K562 (cell line): ENCODE results near the gene WWC2. TPM values are rescaled to one million over a fixed set of nuclear protein-coding genes. Genes with fewer than 3 reads are reported as not detected.

ENCODE experiments used
- BRF1 ChIP-seq: IDR thresholded peaks from 3 replicates; pipeline ENCODE4 v1.6.1; 2011; ENCODE audit warnings: borderline replicate concordance, mild to moderate bottlenecking; ENCODE audit not compliant: insufficient read length; ENCODE audit errors: extremely low read depth
- DMBX1 ChIP-seq: fragments of 250-450 bp; sonication (Bioruptor Pico); IDR thresholded peaks from 2 replicates; pipeline ENCODE4 v1.8.0; 2022; ENCODE audit warnings: inconsistent platforms, mild to moderate bottlenecking, moderate library complexity, borderline replicate concordance
- E2F6 ChIP-seq, 2 experiments: IDR thresholded peaks; 2 replicates each; pipeline ENCODE4 v1.6.1; 2011; ENCODE audit warnings: borderline replicate concordance in 1 of 2, control low read depth in 1 of 2, low read depth in 1 of 2, low read length in 1 of 2, mild to moderate bottlenecking in 1 of 2, mixed read lengths in 1 of 2, moderate library complexity in 1 of 2; ENCODE audit not compliant: insufficient read depth in 1 of 2, insufficient read length in 1 of 2, poor library complexity in 1 of 2, severe bottlenecking in 1 of 2; ENCODE audit errors: extremely low read depth in 1 of 2
- FOXP4 ChIP-seq: sonication (generic); formaldehyde crosslinking; IDR thresholded peaks from 2 replicates; pipeline ENCODE4 v1.8.0; 2022; ENCODE audit warnings: mild to moderate bottlenecking, missing genetic modification reagents, borderline replicate concordance
- JUN ChIP-seq, 2 experiments: sonication (generic) in 1 of 2; formaldehyde crosslinking in 1 of 2; IDR thresholded peaks; 2 replicates each; pipeline versions ENCODE4 v1.6.1 to v1.8.0; 2012 to 2022; ENCODE audit warnings: borderline replicate concordance in 2 of 2, mild to moderate bottlenecking in 2 of 2, improper control_type of control experiment in 1 of 2, low read depth in 1 of 2, low read length in 1 of 2, missing genetic modification reagents in 1 of 2
- L3MBTL2 ChIP-seq: fragments of 450-650 bp; IDR thresholded peaks from 2 replicates; pipeline ENCODE4 v1.6.1; 2016; ENCODE audit warnings: mild to moderate bottlenecking, moderate library complexity
- MAFF ChIP-seq: IDR thresholded peaks from 2 replicates; pipeline ENCODE4 v1.6.1; 2012; ENCODE audit warnings: low read length, improper control_type of control experiment
- POU5F1 ChIP-seq: fragments of 150-350 bp; IDR thresholded peaks from 2 replicates; pipeline ENCODE4 v1.6.1; 2014; ENCODE audit warnings: borderline replicate concordance, low read length, low read depth, mild to moderate bottlenecking; ENCODE audit not compliant: partially characterized antibody
- SOX6 ChIP-seq: fragments of 450-650 bp; IDR thresholded peaks from 2 replicates; pipeline ENCODE4 v1.6.1; 2014; ENCODE audit warnings: mild to moderate bottlenecking
- TEAD4 ChIP-seq, 2 experiments: sonication (generic) in 1 of 2; formaldehyde crosslinking in 1 of 2; IDR thresholded peaks; 2 replicates each; pipeline versions ENCODE4 v1.6.1 to v1.8.0; 2012 to 2022; ENCODE audit warnings: borderline replicate concordance in 1 of 2, inconsistent platforms in 1 of 2, low read length in 1 of 2, mild to moderate bottlenecking in 1 of 2, missing genetic modification reagents in 1 of 2
- ZNF165 ChIP-seq: fragments of 250-450 bp; sonication (Bioruptor Pico); IDR thresholded peaks from 2 replicates; pipeline ENCODE4 v1.4.0; 2020; ENCODE audit warnings: borderline replicate concordance
- ZNF174 ChIP-seq: fragments of 250-450 bp; sonication (Bioruptor Pico); IDR thresholded peaks from 2 replicates; pipeline ENCODE4 v1.4.0; 2020; ENCODE audit warnings: mild to moderate bottlenecking
- ZNF217 ChIP-seq: sonication (generic); formaldehyde crosslinking; IDR thresholded peaks from 2 replicates; pipeline ENCODE4 v1.8.0; 2022; ENCODE audit warnings: mild to moderate bottlenecking, missing genetic modification reagents
- polyA plus RNA-seq, 8 experiments: library from polyadenylated mRNA; depleted of rRNA in 4 of 8; stranded (reverse) in 5 of 8; unstranded in 3 of 8; fragments of >200 nt; fragmentation: Nextera tagmentation in 2 of 8; fragmentation: Illumina TruSeq in 1 of 8; extraction: Ambion mirVana in 2 of 8; extraction: Trizol in 1 of 8; gene quantifications; 2 replicates each; pipeline versions ENCODE4 v1.2.1 to v1.2.3, GENCODE V29; 2011 to 2014; ENCODE audit warnings: inconsistent platforms in 1 of 8, missing spikeins in 1 of 8
- total RNA-seq, 7 experiments: library from RNA; depleted of rRNA in 6 of 7; stranded (reverse); fragments of >200 nt in 6 of 7; fragmentation: Illumina TruSeq in 2 of 7; extraction: Trizol in 2 of 7; gene quantifications; 2 replicates each; pipeline versions ENCODE4 v1.2.1 to v1.2.3, GENCODE V29; 2011 to 2021; ENCODE audit warnings: low replicate concordance in 1 of 7
- TF ChIP-seq, protein P1 (sequence below): fragments of 250-450 bp; sonication (Bioruptor Pico); IDR thresholded peaks from 2 replicates; pipeline ENCODE4 v1.8.0; 2021; ENCODE audit warnings: borderline replicate concordance, mild to moderate bottlenecking, moderate library complexity; ENCODE audit not compliant: poor library complexity, severe bottlenecking
- TF ChIP-seq, protein P2 (sequence below): fragments of 250-450 bp; sonication (Bioruptor Pico); IDR thresholded peaks from 2 replicates; pipeline ENCODE4 v1.5.0; 2021
- TF ChIP-seq, protein P3 (sequence below): sonication (generic); formaldehyde crosslinking; IDR thresholded peaks from 2 replicates; pipeline ENCODE4 v1.8.0; 2022; ENCODE audit warnings: mild to moderate bottlenecking, low read depth, missing genetic modification reagents
- TF ChIP-seq, protein P4 (sequence below): sonication (generic); formaldehyde crosslinking; IDR thresholded peaks from 2 replicates; pipeline ENCODE4 v1.8.0; 2022; ENCODE audit warnings: missing genetic modification reagents, mild to moderate bottlenecking, borderline replicate concordance

The WWC2 gene
- total and polyA plus RNA-seq, 9 of the 15 experiments (the other 6 are each of a cell fraction or from before 2014, with no cell fraction given) = 3.7 to 39.4 (median 19.6) TPM

DNA sequence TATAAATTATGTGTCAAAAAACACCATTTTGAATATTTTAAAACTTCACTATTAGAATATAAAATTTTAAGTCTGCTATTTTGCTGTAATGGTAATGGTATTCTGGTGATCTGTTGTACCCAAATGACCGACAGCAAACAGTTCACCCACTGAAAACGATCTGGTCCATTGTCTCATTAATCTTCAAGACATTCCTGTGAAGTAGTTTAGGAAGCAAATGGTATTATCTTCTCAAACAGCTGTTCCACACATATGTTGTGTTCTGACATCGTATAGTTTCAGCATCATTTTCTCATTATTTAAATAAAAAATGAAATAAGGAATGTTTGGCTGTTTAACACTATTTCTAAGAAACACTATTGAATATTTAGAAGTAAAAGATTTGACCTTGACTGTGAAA lies 98.1 kb downstream of the WWC2 start (continued):
- TF ChIP-seq E2F6 (IDR thresholded peaks at IDR 0.05; ENCODE audit: borderline replicate concordance in 1 of 2, extremely low read depth in 1 of 2, insufficient read depth in 1 of 2, insufficient read length in 1 of 2, low read depth in 1 of 2, low read length in 1 of 2, poor library complexity in 1 of 2, severe bottlenecking in 1 of 2) (no peak), SOX6 (no peak), ZNF174 (CRISPR knock-in tag) (no peak), BRF1 (no peak), FOXP4 (CRISPR knock-in tag) (no peak), ZNF217 (CRISPR knock-in tag) (no peak), TEAD4 (IDR thresholded peaks at IDR 0.05; ENCODE audit: low read length) (0 out of 2 replicates have a peak, but pooled peaks have one; percentile 7), TEAD4 (CRISPR knock-in tag; IDR thresholded peaks at IDR 0.05; ENCODE audit: borderline replicate concordance) (no peak), JUN (IDR thresholded peaks at IDR 0.05; ENCODE audit: borderline replicate concordance, low read depth, low read length) (no peak), JUN (CRISPR knock-in tag; IDR thresholded peaks at IDR 0.05; ENCODE audit: borderline replicate concordance) (no peak), POU5F1 (no peak), L3MBTL2 (no peak), MAFF (no peak), ZNF165 (no peak), DMBX1 (CRISPR knock-in tag) (no peak)
- TF ChIP-seq, protein P1, sequence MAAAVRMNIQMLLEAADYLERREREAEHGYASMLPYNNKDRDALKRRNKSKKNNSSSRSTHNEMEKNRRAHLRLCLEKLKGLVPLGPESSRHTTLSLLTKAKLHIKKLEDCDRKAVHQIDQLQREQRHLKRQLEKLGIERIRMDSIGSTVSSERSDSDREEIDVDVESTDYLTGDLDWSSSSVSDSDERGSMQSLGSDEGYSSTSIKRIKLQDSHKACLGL (CRISPR knock-in tag) = no peak
- TF ChIP-seq, protein P2, sequence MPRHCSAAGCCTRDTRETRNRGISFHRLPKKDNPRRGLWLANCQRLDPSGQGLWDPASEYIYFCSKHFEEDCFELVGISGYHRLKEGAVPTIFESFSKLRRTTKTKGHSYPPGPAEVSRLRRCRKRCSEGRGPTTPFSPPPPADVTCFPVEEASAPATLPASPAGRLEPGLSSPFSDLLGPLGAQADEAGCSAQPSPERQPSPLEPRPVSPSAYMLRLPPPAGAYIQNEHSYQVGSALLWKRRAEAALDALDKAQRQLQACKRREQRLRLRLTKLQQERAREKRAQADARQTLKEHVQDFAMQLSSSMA (CRISPR knock-in tag) = no peak
- TF ChIP-seq, protein P3, sequence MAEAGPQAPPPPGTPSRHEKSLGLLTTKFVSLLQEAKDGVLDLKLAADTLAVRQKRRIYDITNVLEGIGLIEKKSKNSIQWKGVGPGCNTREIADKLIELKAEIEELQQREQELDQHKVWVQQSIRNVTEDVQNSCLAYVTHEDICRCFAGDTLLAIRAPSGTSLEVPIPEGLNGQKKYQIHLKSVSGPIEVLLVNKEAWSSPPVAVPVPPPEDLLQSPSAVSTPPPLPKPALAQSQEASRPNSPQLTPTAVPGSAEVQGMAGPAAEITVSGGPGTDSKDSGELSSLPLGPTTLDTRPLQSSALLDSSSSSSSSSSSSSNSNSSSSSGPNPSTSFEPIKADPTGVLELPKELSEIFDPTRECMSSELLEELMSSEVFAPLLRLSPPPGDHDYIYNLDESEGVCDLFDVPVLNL (CRISPR knock-in tag) = no peak
- TF ChIP-seq, protein P4, sequence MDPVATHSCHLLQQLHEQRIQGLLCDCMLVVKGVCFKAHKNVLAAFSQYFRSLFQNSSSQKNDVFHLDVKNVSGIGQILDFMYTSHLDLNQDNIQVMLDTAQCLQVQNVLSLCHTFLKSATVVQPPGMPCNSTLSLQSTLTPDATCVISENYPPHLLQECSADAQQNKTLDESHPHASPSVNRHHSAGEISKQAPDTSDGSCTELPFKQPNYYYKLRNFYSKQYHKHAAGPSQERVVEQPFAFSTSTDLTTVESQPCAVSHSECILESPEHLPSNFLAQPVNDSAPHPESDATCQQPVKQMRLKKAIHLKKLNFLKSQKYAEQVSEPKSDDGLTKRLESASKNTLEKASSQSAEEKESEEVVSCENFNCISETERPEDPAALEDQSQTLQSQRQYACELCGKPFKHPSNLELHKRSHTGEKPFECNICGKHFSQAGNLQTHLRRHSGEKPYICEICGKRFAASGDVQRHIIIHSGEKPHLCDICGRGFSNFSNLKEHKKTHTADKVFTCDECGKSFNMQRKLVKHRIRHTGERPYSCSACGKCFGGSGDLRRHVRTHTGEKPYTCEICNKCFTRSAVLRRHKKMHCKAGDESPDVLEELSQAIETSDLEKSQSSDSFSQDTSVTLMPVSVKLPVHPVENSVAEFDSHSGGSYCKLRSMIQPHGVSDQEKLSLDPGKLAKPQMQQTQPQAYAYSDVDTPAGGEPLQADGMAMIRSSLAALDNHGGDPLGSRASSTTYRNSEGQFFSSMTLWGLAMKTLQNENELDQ = no peak
